ENCODE measurements around the gene ATPAF2. TPM values are rescaled to one million over a fixed set of nuclear protein-coding genes. Genes with fewer than 3 reads are reported as not detected.

Gene ATPAF2
- total RNA-seq, 1 experiment from 2014 or later: 18.6 TPM

DNA sequence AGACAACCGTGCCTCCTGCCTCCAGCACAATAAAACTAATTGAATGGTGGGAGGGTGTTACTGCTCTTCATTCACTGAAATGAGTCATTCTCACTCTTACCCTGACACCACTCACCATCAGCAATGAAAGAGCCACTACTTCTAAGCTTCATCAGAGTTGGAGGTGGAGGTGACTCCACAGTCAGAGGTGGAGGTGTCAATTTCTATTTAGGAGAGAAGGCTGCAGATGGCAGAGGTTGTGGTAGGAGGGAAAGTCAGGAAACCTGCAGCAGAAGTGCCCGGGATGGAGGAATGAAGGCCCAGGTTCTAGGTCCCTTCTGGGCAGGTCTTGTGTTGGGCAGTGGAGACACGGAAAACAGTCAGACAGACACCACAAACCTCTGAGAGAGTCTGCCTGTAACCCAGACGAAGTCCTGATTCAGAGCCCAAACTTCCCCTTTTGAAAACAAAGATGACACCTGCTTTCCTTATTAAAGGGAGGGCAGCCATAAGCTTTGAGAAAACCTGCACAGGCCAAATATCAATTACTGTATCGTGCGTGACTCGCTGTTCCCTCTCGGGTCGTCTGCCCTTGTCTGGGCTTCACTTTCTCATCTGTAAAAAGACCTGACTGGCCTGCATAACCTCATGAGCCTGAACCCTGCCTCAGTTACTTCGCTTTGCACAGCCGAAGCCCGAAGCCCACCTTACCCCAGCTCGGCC, 668 bp downstream of the ATPAF2 start:
- H3K9me3 Mint-ChIP-seq (ENCODE audit: unreplicated experiment): no peaks in the 10 kb centered on the region
- H3K36me3 Mint-ChIP-seq (ENCODE audit: insufficient read depth, unreplicated experiment): peaks cover 13% of the 10 kb centered on the region
- peaks cover 40% of the 10 kb centered on the region for H3K4me1 Mint-ChIP-seq (ENCODE audit: insufficient read depth, unreplicated experiment)
- no peaks in the 10 kb centered on the region for H3K27me3 Mint-ChIP-seq (ENCODE audit: insufficient read depth, unreplicated experiment)
- peak overlapping the region; percentile 75 for H3K4me3 Mint-ChIP-seq (ENCODE audit: unreplicated experiment)
- POLR2A ChIA-PET: interaction anchor here (0.6 to 2.3 kb wide), 10 partner anchors 12 to 236 kb away, joined by 3 to 11 read pairs (median 4); partner anchors contain the start of genes DRC3, FLII and TOM1L2
- intact Hi-C loops (cut with micrococcal nuclease): loop anchor here (10.0 kb wide), 1 partner anchor 353 kb away; the partner anchor contains the start of gene RAI1
- peak overlapping the region; percentile 72 for H3K27ac Mint-ChIP-seq (ENCODE audit: low read depth, unreplicated experiment)
- TF ChIP-seq, protein P1, sequence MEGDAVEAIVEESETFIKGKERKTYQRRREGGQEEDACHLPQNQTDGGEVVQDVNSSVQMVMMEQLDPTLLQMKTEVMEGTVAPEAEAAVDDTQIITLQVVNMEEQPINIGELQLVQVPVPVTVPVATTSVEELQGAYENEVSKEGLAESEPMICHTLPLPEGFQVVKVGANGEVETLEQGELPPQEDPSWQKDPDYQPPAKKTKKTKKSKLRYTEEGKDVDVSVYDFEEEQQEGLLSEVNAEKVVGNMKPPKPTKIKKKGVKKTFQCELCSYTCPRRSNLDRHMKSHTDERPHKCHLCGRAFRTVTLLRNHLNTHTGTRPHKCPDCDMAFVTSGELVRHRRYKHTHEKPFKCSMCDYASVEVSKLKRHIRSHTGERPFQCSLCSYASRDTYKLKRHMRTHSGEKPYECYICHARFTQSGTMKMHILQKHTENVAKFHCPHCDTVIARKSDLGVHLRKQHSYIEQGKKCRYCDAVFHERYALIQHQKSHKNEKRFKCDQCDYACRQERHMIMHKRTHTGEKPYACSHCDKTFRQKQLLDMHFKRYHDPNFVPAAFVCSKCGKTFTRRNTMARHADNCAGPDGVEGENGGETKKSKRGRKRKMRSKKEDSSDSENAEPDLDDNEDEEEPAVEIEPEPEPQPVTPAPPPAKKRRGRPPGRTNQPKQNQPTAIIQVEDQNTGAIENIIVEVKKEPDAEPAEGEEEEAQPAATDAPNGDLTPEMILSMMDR (IDR thresholded peaks at IDR 0.05; ENCODE audit: unreplicated experiment): no peak
- TSS peak; percentile 54 for BruUV-seq (replicated peaks)
- peak; percentile 10 for DNase-seq (ENCODE audit: unreplicated experiment)
- CTCF ChIA-PET: interaction anchor here (0.6 to 2.0 kb wide), 5 partner anchors 10 to 980 kb away, joined by 3 to 6 read pairs (median 3); no protein-coding TSS in a partner anchor

DNA sequence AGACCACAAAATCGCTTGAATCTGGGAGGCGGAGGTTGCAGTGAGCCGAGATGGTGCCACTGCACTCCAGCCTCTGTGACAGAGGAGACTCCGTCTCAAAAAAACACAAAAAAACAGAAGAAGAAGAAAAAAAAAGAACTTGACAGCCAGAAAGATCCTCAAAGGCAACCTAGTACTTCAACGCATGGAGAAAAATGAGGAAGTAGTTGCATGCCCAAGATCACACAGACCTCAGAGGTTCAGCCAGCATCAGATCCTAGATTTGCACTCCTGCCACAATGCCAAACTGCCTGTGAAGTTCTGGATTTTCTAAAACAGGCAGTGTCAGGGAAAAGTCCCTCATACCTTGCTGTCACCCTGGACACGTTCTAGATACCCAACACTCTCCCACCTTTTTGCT, 1.5 kb downstream of the ATPAF2 start:
- Mint-ChIP-seq H3K36me3 (ENCODE audit: insufficient read depth, unreplicated experiment) (peaks cover 12% of the 10 kb centered on the region), H3K27me3 (ENCODE audit: insufficient read depth, unreplicated experiment) (no peaks in the 10 kb centered on the region), H3K9me3 (ENCODE audit: unreplicated experiment) (no peaks in the 10 kb centered on the region), H3K27ac (ENCODE audit: low read depth, unreplicated experiment) (peak overlapping the region; percentile 19), H3K4me3 (ENCODE audit: unreplicated experiment) (peak overlapping the region; percentile 75), H3K4me1 (ENCODE audit: insufficient read depth, unreplicated experiment) (peaks cover 34% of the 10 kb centered on the region)
- DNase-seq (ENCODE audit: unreplicated experiment): no peak
- ChIA-PET CTCF (interaction anchor here (0.6 to 2.0 kb wide), 4 partner anchors 10 to 979 kb away, joined by 3 to 6 read pairs (median 4); no protein-coding TSS in a partner anchor), POLR2A (interaction anchor here (1.0 to 2.3 kb wide), 5 partner anchors 12 to 201 kb away, joined by 3 to 11 read pairs (median 4); partner anchors contain the start of genes DRC3 and TOM1L2)
- TF ChIP-seq, protein P1 (IDR thresholded peaks at IDR 0.05; ENCODE audit: unreplicated experiment): no peak
- BruUV-seq (replicated peaks): no TSS peak
- intact Hi-C loops (cut with micrococcal nuclease): loop anchor here (10.0 kb wide), 1 partner anchor 353 kb away; the partner anchor contains the start of gene RAI1

DNA sequence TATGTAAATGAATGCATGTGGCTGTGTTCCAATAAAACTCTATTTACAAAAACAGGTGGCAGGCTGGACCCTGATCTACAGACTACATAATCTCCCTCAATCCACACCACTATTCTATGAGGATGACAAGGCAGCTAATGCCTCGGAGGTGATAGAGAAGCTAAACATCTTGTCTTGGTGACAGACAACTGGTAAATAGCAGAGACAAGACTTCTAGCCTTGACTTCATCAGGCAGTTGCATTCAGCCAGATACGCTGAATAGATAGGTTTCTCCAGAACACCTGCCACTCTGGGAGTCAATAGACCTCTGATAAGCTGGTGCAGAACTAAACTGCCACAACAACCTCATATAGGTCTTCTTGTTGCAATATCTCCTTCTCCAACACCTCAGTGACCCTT, 3.3 kb downstream of the ATPAF2 start:
- Mint-ChIP-seq H3K36me3 (ENCODE audit: insufficient read depth, unreplicated experiment) (peaks cover 6% of the 10 kb centered on the region), H3K4me3 (ENCODE audit: unreplicated experiment) (no peak overlapping the region), H3K4me1 (ENCODE audit: insufficient read depth, unreplicated experiment) (peaks cover 19% of the 10 kb centered on the region), H3K9me3 (ENCODE audit: unreplicated experiment) (no peaks in the 10 kb centered on the region), H3K27ac (ENCODE audit: low read depth, unreplicated experiment) (no peak overlapping the region), H3K27me3 (ENCODE audit: insufficient read depth, unreplicated experiment) (no peaks in the 10 kb centered on the region)
- ChIA-PET CTCF (interaction anchor here (0.8 to 3.4 kb wide), 7 partner anchors 52 to 355 kb away, joined by 3 to 30 read pairs (median 3); no protein-coding TSS in a partner anchor), POLR2A (interaction anchor here (0.6 to 1.1 kb wide), 2 partner anchors 115 to 135 kb away, joined by 3 read pairs; no protein-coding TSS in a partner anchor)
- TF ChIP-seq, protein P1 (IDR thresholded peaks at IDR 0.05; ENCODE audit: unreplicated experiment): no peak
- no peak for DNase-seq (ENCODE audit: unreplicated experiment)
- no TSS peak for BruUV-seq (replicated peaks)
- intact Hi-C loops (cut with micrococcal nuclease): loop anchor here (10.0 kb wide), 1 partner anchor 351 kb away; the partner anchor contains the start of gene RAI1
